Measurements from ENCODE around the gene ABI3BP.

ABI3BP gene

GRCh38 chr3:100796556-100796955, 196.7 kb downstream of the ABI3BP start:
- H3K4me3 ChIP-seq (ENCODE audit: low read depth, low read length), result no peak overlapping the region
- TF ChIP-seq CTCF (IDR thresholded peaks at IDR 0.05; ENCODE audit: low read depth, low read length), result no peak

GRCh38 chr3:100789579-100789978, 203.6 kb downstream of the ABI3BP start:
- TF ChIP-seq CTCF (IDR thresholded peaks at IDR 0.05; ENCODE audit: low read depth, low read length), result no peak
- H3K4me3 ChIP-seq (ENCODE audit: low read depth, low read length), result no peak overlapping the region

- no peak overlapping the region for H3K4me3 ChIP-seq (ENCODE audit: low read depth, low read length)
- TF ChIP-seq CTCF (IDR thresholded peaks at IDR 0.05; ENCODE audit: low read depth, low read length), result no peak
These were observed 209.6 kb downstream of the ABI3BP start for GRCh38 chr3:100783619-100784018.

GRCh38 chr3:100782906-100783305, 210.3 kb downstream of the ABI3BP start:
- no peak for TF ChIP-seq CTCF (IDR thresholded peaks at IDR 0.05; ENCODE audit: low read depth, low read length)
- no peak overlapping the region for H3K4me3 ChIP-seq (ENCODE audit: low read depth, low read length)

- no peak overlapping the region for H3K4me3 ChIP-seq (ENCODE audit: low read depth, low read length)
- no peak for TF ChIP-seq CTCF (IDR thresholded peaks at IDR 0.05; ENCODE audit: low read depth, low read length)
These were observed 210.9 kb downstream of the ABI3BP start for GRCh38 chr3:100782348-100782747.

- no peak overlapping the region for H3K4me3 ChIP-seq (ENCODE audit: low read depth, low read length)
- TF ChIP-seq CTCF (IDR thresholded peaks at IDR 0.05; ENCODE audit: low read depth, low read length), result no peak
These were observed 211.9 kb downstream of the ABI3BP start for GRCh38 chr3:100781301-100781700.

DNA sequence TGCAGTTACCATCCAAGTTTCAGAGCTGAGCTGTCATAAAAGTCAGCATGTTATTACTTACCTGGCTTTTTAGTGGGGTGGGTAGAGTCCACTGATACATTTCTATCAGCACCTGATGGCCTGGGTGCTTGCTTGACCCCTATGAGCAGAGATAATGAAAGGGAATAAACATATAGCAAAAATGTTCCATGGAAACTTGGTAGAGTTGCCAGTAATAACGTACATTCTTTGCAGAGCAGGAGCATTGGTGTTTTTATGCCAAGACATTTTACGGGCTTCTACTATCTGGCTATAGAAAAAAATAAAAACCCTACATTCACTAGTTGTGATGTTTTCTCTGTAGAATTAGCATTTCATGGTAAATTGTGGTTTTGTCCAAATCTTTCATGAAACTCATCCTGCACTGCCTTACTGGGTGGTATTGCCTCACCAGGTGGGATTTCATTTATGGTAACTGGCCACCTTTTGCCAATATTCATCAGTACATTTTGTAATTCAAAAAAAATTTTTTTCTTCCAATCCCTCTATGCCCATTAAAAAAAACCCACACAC, 213.1 kb downstream of the ABI3BP start:
- H3K4me3 ChIP-seq (ENCODE audit: low read depth, low read length), result no peak overlapping the region
- no peak for TF ChIP-seq CTCF (IDR thresholded peaks at IDR 0.05; ENCODE audit: low read depth, low read length)

All from WI38 (cell line).